ENCODE data around the gene YPEL3. TPM values are rescaled to one million over a fixed set of nuclear protein-coding genes. Genes with fewer than 3 reads are reported as not detected.

The YPEL3 gene
- polyA plus RNA-seq, 1 donor from 2014 or later: 76.9 TPM

DNA sequence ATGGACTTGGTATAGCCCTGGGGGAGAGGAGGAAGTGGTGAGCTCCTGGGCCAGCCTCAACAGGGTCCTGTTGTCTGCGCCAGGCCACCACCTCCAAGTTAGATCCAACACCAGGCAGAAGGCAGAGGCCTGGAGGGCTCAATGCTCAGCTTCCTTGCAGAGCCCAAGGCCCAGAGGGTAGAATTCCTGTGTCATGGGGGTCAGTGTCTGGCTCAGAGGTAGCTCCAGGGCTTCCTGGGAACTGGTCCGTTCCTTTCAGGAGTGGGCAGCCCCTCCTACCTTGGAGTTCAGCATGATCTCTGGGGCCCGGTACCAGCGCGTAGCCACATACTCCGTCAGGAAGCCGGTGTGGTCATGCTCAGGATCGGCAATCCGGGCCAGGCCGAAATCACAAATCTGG, 21.8 kb upstream of the YPEL3 start:
- no peak overlapping the region for H2AFZ ChIP-seq (ENCODE audit: low read depth, low read length)
- no peaks in the 10 kb centered on the region for H4K20me1 ChIP-seq (ENCODE audit: insufficient read depth)
- H3K9ac ChIP-seq (ENCODE audit: low read length): no peak overlapping the region
- H3K27me3 ChIP-seq (ENCODE audit: insufficient read depth, low read depth, low read length): no peaks in the 10 kb centered on the region
- no peaks in the 10 kb centered on the region for H3K79me2 ChIP-seq (replicated peaks; ENCODE audit: insufficient read depth, low read length)
- H3K9me2 ChIP-seq (ENCODE audit: insufficient read depth, low read length): no peaks in the 10 kb centered on the region
- no peaks in the 10 kb centered on the region for H3F3A ChIP-seq (ENCODE audit: insufficient read depth, low read length, poor library complexity, severe bottlenecking)
- no peak overlapping the region for H3K4me3 ChIP-seq (ENCODE audit: low read length)
- no peaks in the 10 kb centered on the region for H3K9me3 ChIP-seq (ENCODE audit: low read length)
- TF ChIP-seq RAD21 (conservative IDR thresholded peaks at IDR 0.05) (no peak), SMC3 (conservative IDR thresholded peaks at IDR 0.05; ENCODE audit: poor library complexity) (no peak), TAF1 (IDR thresholded peaks at IDR 0.05; ENCODE audit: low read depth) (no peak), MXI1 (conservative IDR thresholded peaks at IDR 0.05; ENCODE audit: poor library complexity, severe bottlenecking) (no peak), POLR2AphosphoS5 (IDR thresholded peaks at IDR 0.05) (no peak), CTCF (IDR thresholded peaks at IDR 0.05; ENCODE audit: poor library complexity, severe bottlenecking) (no peak), EZH2 (IDR thresholded peaks at IDR 0.05; ENCODE audit: borderline replicate concordance, insufficient read depth, low read length, poor library complexity, severe bottlenecking) (no peak), EP300 (conservative IDR thresholded peaks at IDR 0.05; ENCODE audit: poor library complexity, severe bottlenecking) (no peak)
- TF ChIP-seq, protein P1, sequence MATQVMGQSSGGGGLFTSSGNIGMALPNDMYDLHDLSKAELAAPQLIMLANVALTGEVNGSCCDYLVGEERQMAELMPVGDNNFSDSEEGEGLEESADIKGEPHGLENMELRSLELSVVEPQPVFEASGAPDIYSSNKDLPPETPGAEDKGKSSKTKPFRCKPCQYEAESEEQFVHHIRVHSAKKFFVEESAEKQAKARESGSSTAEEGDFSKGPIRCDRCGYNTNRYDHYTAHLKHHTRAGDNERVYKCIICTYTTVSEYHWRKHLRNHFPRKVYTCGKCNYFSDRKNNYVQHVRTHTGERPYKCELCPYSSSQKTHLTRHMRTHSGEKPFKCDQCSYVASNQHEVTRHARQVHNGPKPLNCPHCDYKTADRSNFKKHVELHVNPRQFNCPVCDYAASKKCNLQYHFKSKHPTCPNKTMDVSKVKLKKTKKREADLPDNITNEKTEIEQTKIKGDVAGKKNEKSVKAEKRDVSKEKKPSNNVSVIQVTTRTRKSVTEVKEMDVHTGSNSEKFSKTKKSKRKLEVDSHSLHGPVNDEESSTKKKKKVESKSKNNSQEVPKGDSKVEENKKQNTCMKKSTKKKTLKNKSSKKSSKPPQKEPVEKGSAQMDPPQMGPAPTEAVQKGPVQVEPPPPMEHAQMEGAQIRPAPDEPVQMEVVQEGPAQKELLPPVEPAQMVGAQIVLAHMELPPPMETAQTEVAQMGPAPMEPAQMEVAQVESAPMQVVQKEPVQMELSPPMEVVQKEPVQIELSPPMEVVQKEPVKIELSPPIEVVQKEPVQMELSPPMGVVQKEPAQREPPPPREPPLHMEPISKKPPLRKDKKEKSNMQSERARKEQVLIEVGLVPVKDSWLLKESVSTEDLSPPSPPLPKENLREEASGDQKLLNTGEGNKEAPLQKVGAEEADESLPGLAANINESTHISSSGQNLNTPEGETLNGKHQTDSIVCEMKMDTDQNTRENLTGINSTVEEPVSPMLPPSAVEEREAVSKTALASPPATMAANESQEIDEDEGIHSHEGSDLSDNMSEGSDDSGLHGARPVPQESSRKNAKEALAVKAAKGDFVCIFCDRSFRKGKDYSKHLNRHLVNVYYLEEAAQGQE (IDR thresholded peaks at IDR 0.05; ENCODE audit: borderline replicate concordance): no peak
- H3K4me2 ChIP-seq (ENCODE audit: low read length): no peak overlapping the region
- H3K27ac ChIP-seq (ENCODE audit: low read length): no peak overlapping the region
- no peaks in the 10 kb centered on the region for H3K36me3 ChIP-seq (ENCODE audit: insufficient read depth, low read length)

GRCh38 chr16:30116291-30117207, 20.5 kb upstream of the YPEL3 start:
- Histone ChIP-seq H3K9me2 (ENCODE audit: insufficient read depth, low read length) (no peaks in the 10 kb centered on the region), H3K27me3 (ENCODE audit: insufficient read depth, low read depth, low read length) (no peaks in the 10 kb centered on the region), H3K4me2 (ENCODE audit: low read length) (no peak overlapping the region), H3K27ac (ENCODE audit: low read length) (no peak overlapping the region), H3F3A (ENCODE audit: insufficient read depth, low read length, poor library complexity, severe bottlenecking) (no peaks in the 10 kb centered on the region), H3K79me2 (replicated peaks; ENCODE audit: insufficient read depth, low read length) (no peaks in the 10 kb centered on the region), H3K9ac (ENCODE audit: low read length) (no peak overlapping the region), H4K20me1 (ENCODE audit: insufficient read depth) (no peaks in the 10 kb centered on the region), H3K36me3 (ENCODE audit: insufficient read depth, low read length) (no peaks in the 10 kb centered on the region), H3K4me3 (ENCODE audit: low read length) (no peak overlapping the region), H3K9me3 (ENCODE audit: low read length) (no peaks in the 10 kb centered on the region), H2AFZ (ENCODE audit: low read depth, low read length) (no peak overlapping the region)
- TF ChIP-seq SMC3 (conservative IDR thresholded peaks at IDR 0.05; ENCODE audit: poor library complexity) (no peak), EP300 (conservative IDR thresholded peaks at IDR 0.05; ENCODE audit: poor library complexity, severe bottlenecking) (no peak), TAF1 (IDR thresholded peaks at IDR 0.05; ENCODE audit: low read depth) (no peak)

Measured in neural cell (in vitro differentiated cells).